Measurements from ENCODE around the gene TCTN1. TPM values are rescaled to one million over a fixed set of nuclear protein-coding genes. Genes with fewer than 3 reads are reported as not detected.

Gene TCTN1
- total and polyA plus RNA-seq, 9 of the 15 experiments (the other 6 are each of a cell fraction or from before 2014, with no cell fraction given) = 0.32 to 12.5 (median 4.0) TPM

- Histone ChIP-seq H3K9me1 (ENCODE audit: control insufficient read depth, insufficient read depth, low read length) (peaks cover 3% of the 10 kb centered on the region), H3K4me2 (ENCODE audit: insufficient read depth, low read length) (no peak overlapping the region), H3K9me3 (replicated peaks; ENCODE audit: control insufficient read depth, insufficient read depth, low read depth, low read length) (no peaks in the 10 kb centered on the region), H3K9ac (ENCODE audit: insufficient read depth in 1 of 2, low read depth in 2 of 2, low read length in 2 of 2) (peak overlapping the region in 1 of 2 experiments; percentile 64; a peak in 2 of 4 replicates), H4K20me1 (replicated peaks; ENCODE audit: control insufficient read depth, insufficient read depth, low read length) (no peaks in the 10 kb centered on the region), H3K4me3 (no peak overlapping the region), H3K4me1 (replicated peaks in 1 of 2; ENCODE audit: control insufficient read depth in 2 of 2, insufficient read depth in 2 of 2, low read length in 2 of 2) (peaks cover 8 to 33% of the 10 kb centered on the region in 2 experiments), H3K79me2 (ENCODE audit: control insufficient read depth, insufficient read depth, low read length) (no peaks in the 10 kb centered on the region), H3K27ac (ENCODE audit: extremely low read depth, low read depth, low read length) (no peak overlapping the region), H3K27me3 (ENCODE audit: control insufficient read depth in 2 of 2, insufficient read depth in 2 of 2, low read length in 2 of 2) (peaks cover 9 to 20% of the 10 kb centered on the region in 2 experiments; a peak in 4 of 5 replicates), H2AFZ (ENCODE audit: low read depth, low read length) (no peak overlapping the region), H3K36me3 (ENCODE audit: control insufficient read depth, insufficient read depth, low read length) (no peaks in the 10 kb centered on the region)
- no peak for FAIRE-seq
- CTCF ChIA-PET (ENCODE audit: low intra/inter-chr PET ratio) = no interaction called here
- BruUV-seq (replicated peaks) = no TSS peak
- DNase-seq (ENCODE audit: extremely low read depth in 1 of 4, low spot score in 3 of 4) = peak in 3 of 4 experiments; percentile 22 to 65 (median 44)
- in situ Hi-C loops (cut with MboI) = no loop called here
- POLR2A ChIA-PET = interaction anchor here (0.6 to 0.7 kb wide), 3 partner anchors 11 to 175 kb away, joined by 3 to 6 read pairs (median 3); no protein-coding TSS in a partner anchor
- peak; percentile 68 for ATAC-seq
- 0% methylated on average over 6 of the region's 7 CpGs for WGBS (ENCODE audit: insufficient coverage, low coverage, missing lambda C conversion rate)
- intact Hi-C loops (cut with micrococcal nuclease) = loop anchor here (2.0 kb wide), 1 partner anchor 57 kb away; no protein-coding TSS in a partner anchor
- TF ChIP-seq SMAD4 (CRISPR knock-in tag; conservative IDR thresholded peaks at IDR 0.05) = no peak
- TF ChIP-seq MAX (CRISPR knock-in tag; IDR thresholded peaks at IDR 0.05) = no peak
- TF ChIP-seq ZNF445 (CRISPR knock-in tag; IDR thresholded peaks at IDR 0.05; ENCODE audit: low read depth) = peak; percentile 54; the same call in 1 of the 2 replicates
- no peak for TF ChIP-seq NCOR1 (IDR thresholded peaks at IDR 0.05)
- 0 out of 2 replicates have a peak, but pooled peaks have one; percentile 22 for TF ChIP-seq SMARCE1 (IDR thresholded peaks at IDR 0.05)
- TF ChIP-seq E2F5 (CRISPR knock-in tag; IDR thresholded peaks at IDR 0.05) = no peak
- peak; percentile 29; the same call in 1 of the 2 replicates for TF ChIP-seq ARID1B (IDR thresholded peaks at IDR 0.05)
- TF ChIP-seq EGR1 (conservative IDR thresholded peaks at IDR 0.05) = peak; percentile 90
- no peak for TF ChIP-seq HINFP (tag; conservative IDR thresholded peaks at IDR 0.05; ENCODE audit: low read depth)
- peak in 1 of 2 experiments; percentile 73; a peak in 2 of 4 replicates for TF ChIP-seq UBTF (IDR thresholded peaks at IDR 0.05; ENCODE audit: borderline replicate concordance in 1 of 2, low read depth in 2 of 2, low read length in 2 of 2)
- no peak for TF ChIP-seq U2AF2 (optimal IDR thresholded peaks at IDR 0.05; ENCODE audit: low read depth, low read length)
- no peak for TF ChIP-seq TFE3 (CRISPR knock-in tag; IDR thresholded peaks at IDR 0.05)
- TF ChIP-seq NONO (IDR thresholded peaks at IDR 0.05; ENCODE audit: low read depth in 2 of 2, low read length in 1 of 2) = no peak
- TF ChIP-seq ZNF3 (CRISPR knock-in tag; IDR thresholded peaks at IDR 0.05) = no peak
- TF ChIP-seq ZNF79 (CRISPR knock-in tag; IDR thresholded peaks at IDR 0.05; ENCODE audit: low read depth) = no peak
- peak; percentile 41; the same call in 1 of the 2 replicates for TF ChIP-seq ZBTB7A (IDR thresholded peaks at IDR 0.05; ENCODE audit: borderline replicate concordance, control insufficient read depth, low read depth, low read length)
These were observed 27.6 kb downstream of the TCTN1 start for GRCh38 chr12:110641521-110641920.
